Measurements from ENCODE around the gene TBC1D8. TPM values are rescaled to one million over a fixed set of nuclear protein-coding genes. Genes with fewer than 3 reads are reported as not detected.

Gene TBC1D8
- total RNA-seq, 1 donor from 2014 or later: 3.9 TPM

DNA sequence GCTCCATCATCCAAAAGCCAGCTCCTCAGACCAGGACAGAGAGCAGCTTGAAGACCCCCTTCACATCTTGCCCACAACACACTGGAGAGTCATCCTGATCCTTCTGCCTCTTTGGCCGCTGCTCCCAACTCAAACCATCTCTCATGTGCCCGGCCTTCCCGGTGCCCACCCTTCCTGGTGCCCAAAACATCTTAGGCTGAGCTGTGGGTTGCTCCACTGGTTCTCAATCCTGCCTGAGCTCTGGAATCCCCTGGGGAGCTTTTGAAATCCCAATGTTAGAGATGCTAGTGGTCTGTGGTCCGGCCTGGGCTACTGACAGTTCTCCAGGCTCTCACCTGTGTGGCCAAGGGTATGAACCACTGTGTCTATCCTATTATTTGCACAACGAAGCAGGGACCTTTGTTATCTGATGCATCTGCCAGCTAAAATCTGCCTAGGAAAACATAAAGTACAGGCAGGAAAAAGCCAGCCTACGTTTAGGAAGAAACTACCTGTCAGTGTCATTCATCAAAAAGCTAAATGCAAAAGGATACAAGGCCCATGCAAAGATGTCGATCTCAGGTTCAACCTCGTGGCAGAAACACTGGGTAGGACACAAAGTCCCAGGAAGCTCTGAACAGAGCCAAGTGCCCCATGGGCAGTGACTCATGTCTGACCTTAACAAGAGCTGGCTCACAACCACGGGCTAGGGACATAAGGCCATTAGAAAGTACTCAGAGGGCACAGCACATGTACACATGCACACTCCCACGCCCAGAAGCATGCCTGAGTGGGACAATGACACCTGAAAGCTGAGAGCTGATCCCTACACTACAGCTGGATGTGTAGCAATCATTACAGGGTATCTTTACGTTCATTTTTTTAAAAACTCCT lies 30.8 kb downstream of the TBC1D8 start:
- no peak for DNase-seq (ENCODE audit: low spot score)
- Mint-ChIP-seq H3K4me3 (no peak overlapping the region), H3K36me3 (no peaks in the 10 kb centered on the region), H3K4me1 (peaks cover 13% of the 10 kb centered on the region), H3K27me3 (ENCODE audit: insufficient read depth, low read depth) (peaks cover 2% of the 10 kb centered on the region), H3K9me3 (no peaks in the 10 kb centered on the region), H3K27ac (no peak overlapping the region)
- Histone ChIP-seq H3K4me3 (no peak overlapping the region), H3F3A (ENCODE audit: low read depth) (no peaks in the 10 kb centered on the region), H3K27me3 (no peaks in the 10 kb centered on the region), H2AFZ (replicated peaks) (no peak overlapping the region), H3K4me1 (no peaks in the 10 kb centered on the region), H3K27ac (no peak overlapping the region), H4K20me1 (ENCODE audit: low read depth) (no peaks in the 10 kb centered on the region), H3K4me2 (no peak overlapping the region), H3K9me3 (ENCODE audit: low read depth) (no peaks in the 10 kb centered on the region), H3K79me2 (ENCODE audit: low read depth) (no peaks in the 10 kb centered on the region), H3K36me3 (no peaks in the 10 kb centered on the region), H3K9ac (no peak overlapping the region)
- TF ChIP-seq EZH2phosphoT487 (IDR thresholded peaks at IDR 0.05) (no peak), CTCF (IDR thresholded peaks at IDR 0.05) (no peak), EZH2 (IDR thresholded peaks at IDR 0.05) (no peak)

- Histone ChIP-seq H3K27ac (no peak overlapping the region), H3K79me2 (ENCODE audit: low read depth) (no peaks in the 10 kb centered on the region), H3K36me3 (no peaks in the 10 kb centered on the region), H4K20me1 (ENCODE audit: low read depth) (no peaks in the 10 kb centered on the region), H3K9ac (no peak overlapping the region), H3K4me2 (no peak overlapping the region), H2AFZ (replicated peaks) (no peak overlapping the region), H3K4me3 (no peak overlapping the region), H3K4me1 (no peaks in the 10 kb centered on the region), H3K27me3 (no peaks in the 10 kb centered on the region), H3F3A (ENCODE audit: low read depth) (no peaks in the 10 kb centered on the region), H3K9me3 (ENCODE audit: low read depth) (no peaks in the 10 kb centered on the region)
- Mint-ChIP-seq H3K4me3 (no peak overlapping the region), H3K4me1 (peaks cover 18% of the 10 kb centered on the region), H3K27ac (no peak overlapping the region), H3K36me3 (no peaks in the 10 kb centered on the region), H3K27me3 (ENCODE audit: insufficient read depth, low read depth) (peaks cover 2% of the 10 kb centered on the region), H3K9me3 (no peaks in the 10 kb centered on the region)
- no peak for DNase-seq (ENCODE audit: low spot score)
- TF ChIP-seq EZH2 (IDR thresholded peaks at IDR 0.05) (no peak), EZH2phosphoT487 (IDR thresholded peaks at IDR 0.05) (no peak), CTCF (IDR thresholded peaks at IDR 0.05) (no peak)
Observed at GRCh38 chr2:101119431-101119830, 31.8 kb downstream of the TBC1D8 start.

- Mint-ChIP-seq H3K4me1 (peaks cover 20% of the 10 kb centered on the region), H3K36me3 (no peaks in the 10 kb centered on the region), H3K4me3 (no peak overlapping the region), H3K27ac (no peak overlapping the region), H3K27me3 (ENCODE audit: insufficient read depth, low read depth) (no peaks in the 10 kb centered on the region), H3K9me3 (no peaks in the 10 kb centered on the region)
- no peak overlapping the region for H3K4me2 ChIP-seq
- no peaks in the 10 kb centered on the region for H3K79me2 ChIP-seq (ENCODE audit: low read depth)
- no peaks in the 10 kb centered on the region for H3F3A ChIP-seq (ENCODE audit: low read depth)
- H3K9ac ChIP-seq: no peak overlapping the region
- no peak overlapping the region for H2AFZ ChIP-seq (replicated peaks)
- no peaks in the 10 kb centered on the region for H3K9me3 ChIP-seq (ENCODE audit: low read depth)
- H4K20me1 ChIP-seq (ENCODE audit: low read depth): no peaks in the 10 kb centered on the region
- H3K4me3 ChIP-seq: no peak overlapping the region
- H3K27ac ChIP-seq: no peak overlapping the region
- H3K4me1 ChIP-seq: peaks cover 9% of the 10 kb centered on the region
- H3K27me3 ChIP-seq: no peaks in the 10 kb centered on the region
- H3K36me3 ChIP-seq: no peaks in the 10 kb centered on the region
- TF ChIP-seq EZH2 (IDR thresholded peaks at IDR 0.05): no peak
- no peak for TF ChIP-seq CTCF (IDR thresholded peaks at IDR 0.05)
- TF ChIP-seq EZH2phosphoT487 (IDR thresholded peaks at IDR 0.05): no peak
- no peak for DNase-seq (ENCODE audit: low spot score)
Observed at GRCh38 chr2:101116841-101117552, 34.2 kb downstream of the TBC1D8 start.

Measured in neural progenitor cell (in vitro differentiated cells).